GM18909 (cell line): ENCODE measurements around the gene GJA4.
"Not testable (repeated sequence)": the region's sequence is repeated elsewhere in the genome, so short reads cannot be mapped to it uniquely, and the experiment has no call there.

Experiments used
- ATAC-seq: cut with Tn5 transposase; IDR thresholded peaks from one replicate; pipeline ENCODE4 v1.9.1; 2021; ENCODE audit warnings: mild to moderate bottlenecking; ENCODE audit not compliant: unreplicated experiment, poor library complexity

The GJA4 gene

DNA sequence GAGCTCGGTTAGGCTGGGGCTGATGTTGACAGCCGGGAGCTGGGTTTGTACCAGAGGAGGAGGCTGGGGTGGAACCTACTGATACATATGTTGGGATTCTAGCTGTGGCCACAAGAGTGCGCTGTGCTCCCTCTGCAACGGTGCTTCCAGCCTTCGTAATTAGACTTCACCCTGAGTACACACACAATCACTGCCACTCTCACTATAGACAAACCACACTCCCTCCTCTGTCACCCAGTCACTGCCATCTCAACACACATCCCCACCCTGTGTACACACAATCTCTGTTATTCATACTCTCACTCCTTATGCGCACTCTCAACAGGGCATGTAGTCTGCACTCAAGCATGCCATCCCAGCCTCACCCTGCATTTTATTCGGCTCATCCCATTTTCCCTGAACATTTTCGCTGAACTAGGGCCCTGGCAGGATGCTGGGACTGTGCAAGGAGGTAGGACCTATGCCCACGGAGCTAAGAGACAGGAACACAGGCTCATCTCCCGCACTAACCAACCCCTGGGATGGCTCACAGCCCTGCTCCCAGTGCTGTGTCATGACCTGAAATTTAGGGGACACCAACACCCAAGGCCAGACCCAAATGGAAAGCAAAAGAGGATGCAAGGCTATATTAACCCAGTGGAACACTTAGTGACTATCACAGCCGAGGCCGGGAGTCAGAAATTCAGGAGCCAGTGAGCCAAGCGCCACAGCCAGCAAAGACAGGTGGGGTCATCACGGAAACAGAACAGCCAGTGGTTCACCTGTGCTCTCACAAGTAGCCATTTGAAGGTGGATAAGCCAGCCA, 6.1 kb upstream of the GJA4 start:
- no peak for ATAC-seq

DNA sequence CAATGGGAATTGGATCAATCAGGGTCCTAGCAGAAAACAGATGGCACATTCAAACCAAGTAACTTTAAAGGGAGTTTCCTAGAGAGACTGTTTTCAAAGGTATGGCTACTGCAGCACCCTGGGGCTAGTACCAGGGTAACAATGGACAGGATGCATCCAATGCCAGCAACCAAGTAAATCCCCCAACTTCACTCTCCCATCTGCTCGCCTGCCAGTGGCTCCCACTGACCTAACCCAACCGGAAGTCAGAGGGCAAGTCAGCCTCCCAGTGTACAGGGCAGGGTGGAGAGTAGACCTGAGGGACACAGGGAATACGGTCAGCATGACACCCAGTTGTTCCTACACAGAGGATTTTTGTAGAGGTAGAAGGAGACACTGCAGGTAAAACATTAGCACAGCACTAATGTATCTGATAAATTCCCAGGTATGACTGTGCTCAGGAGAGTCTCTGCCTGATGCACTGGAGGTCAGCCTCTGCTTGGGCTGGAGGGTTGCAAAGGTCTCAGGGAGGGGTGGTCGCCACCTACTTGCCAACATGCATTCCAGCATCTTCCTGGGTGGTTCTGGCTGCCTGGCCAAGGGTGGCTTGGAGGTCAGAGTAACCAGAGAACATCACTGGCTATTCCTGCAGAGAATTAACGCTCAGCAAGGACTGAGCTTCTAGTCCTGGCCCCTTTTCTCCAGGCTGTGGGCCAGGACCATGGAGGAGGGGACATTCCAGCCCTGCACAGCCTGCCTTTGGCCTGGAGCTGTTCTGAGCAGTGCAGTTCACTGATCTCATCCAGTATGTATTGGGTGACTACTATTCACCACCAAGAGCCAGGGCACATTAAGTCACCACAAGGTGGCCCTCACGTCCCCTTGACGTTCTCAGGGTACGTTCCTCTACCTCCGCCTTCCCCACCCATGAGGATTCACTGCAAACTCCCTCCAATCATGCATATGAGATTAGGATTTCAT, 5.1 kb upstream of the GJA4 start:
- ATAC-seq = no peak

DNA sequence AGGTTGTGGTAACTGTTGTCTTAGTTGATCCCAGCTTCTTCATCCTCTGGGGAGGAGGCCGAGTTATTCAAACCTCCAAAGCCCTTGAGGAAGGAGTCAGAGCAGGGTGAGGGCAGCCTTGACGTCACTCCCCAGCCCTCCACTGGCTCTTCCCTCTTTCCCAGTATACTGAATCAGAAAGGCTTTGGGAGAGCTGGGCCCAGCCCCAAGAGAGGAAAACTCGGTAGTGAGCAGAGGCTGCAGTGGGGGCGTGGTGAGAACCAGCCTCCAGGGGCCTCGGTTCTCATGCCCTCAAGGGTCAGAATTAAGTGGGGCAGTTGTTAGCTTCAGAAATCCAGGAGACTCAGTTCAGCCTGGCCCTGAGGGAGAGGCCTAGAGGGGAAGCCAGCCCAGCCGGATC, 1.8 kb upstream of the GJA4 start:
- ATAC-seq = no peak

DNA sequence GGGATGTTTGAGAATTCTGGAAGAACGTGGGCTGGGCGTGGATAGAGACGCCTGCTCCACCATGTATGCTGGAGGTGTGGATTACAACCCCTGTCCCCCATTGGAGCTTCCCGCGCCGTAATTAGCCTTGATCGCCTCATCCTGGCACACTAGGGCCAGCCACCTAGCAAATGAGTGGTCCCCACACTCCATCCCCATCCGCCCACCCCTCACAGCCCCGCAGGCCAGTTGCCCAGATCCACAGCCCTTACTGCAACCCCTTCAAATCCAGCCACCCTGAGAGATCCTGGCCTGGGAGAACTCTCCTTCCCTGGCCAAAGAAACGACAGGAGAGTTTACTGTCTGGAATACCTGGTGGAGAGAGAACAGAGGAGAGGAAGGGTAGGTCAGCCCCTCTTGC, 375 bp upstream of the GJA4 start:
- no peak for ATAC-seq

- no peak for ATAC-seq
These were observed 1.4 kb downstream of the GJA4 start for GRCh38 chr1:34794001-34794789.

- no peak for ATAC-seq
These were observed 2.0 kb downstream of the GJA4 start for GRCh38 chr1:34794790-34795180.

- no peak for ATAC-seq
These were observed 3.1 kb downstream of the GJA4 start for GRCh38 chr1:34795916-34796315.

DNA sequence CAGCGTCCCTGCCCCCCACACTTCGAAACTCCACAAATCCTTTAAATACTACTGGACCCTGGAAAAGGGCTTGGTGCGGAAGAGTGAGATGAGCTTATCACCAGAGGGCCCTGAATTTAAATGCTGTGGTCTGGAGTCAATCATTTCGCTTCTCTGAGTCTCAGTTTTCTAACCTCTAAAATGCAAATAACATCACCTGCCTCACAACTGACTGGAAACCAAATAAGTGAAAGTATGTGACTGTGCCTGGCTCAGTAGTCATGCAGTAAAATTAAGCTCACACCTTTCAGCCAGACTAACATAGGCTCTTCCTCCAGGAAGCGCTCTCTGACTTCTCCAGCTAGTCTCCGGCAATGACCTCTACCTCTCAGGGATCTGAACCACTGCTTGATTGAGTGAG, 4.2 kb downstream of the GJA4 start:
- no peak for ATAC-seq

GRCh38 chr1:34800214-34800613, 7.4 kb downstream of the GJA4 start:
- ATAC-seq = no peak

- ATAC-seq = no peak
These were observed 11.0 kb downstream of the GJA4 start for GRCh38 chr1:34803770-34804169.

DNA sequence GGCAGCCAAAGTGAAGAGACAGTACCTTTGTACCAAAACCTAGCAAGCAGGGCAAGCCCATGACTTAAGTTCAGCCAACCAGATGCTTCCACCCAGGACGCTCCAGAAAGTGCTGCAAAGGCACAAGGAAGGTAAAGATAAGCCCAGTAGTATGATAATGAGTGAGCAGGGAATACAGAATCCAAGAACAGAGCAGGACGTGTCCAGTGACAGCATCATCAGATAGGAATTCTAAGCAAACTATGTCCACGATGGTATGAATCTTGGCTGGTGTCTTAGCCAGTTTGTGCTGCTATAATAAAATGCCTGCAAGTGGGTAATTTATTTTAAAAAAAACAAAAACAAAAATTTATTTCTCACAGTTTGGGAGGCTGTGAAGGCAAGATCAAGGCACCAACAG, 13.6 kb downstream of the GJA4 start:
- ATAC-seq = no peak

GRCh38 chr1:34808051-34808810, 15.4 kb downstream of the GJA4 start:
- no peak for ATAC-seq

GRCh38 chr1:34810781-34811180, 18.0 kb downstream of the GJA4 start:
- not testable (repeated sequence) for ATAC-seq

DNA sequence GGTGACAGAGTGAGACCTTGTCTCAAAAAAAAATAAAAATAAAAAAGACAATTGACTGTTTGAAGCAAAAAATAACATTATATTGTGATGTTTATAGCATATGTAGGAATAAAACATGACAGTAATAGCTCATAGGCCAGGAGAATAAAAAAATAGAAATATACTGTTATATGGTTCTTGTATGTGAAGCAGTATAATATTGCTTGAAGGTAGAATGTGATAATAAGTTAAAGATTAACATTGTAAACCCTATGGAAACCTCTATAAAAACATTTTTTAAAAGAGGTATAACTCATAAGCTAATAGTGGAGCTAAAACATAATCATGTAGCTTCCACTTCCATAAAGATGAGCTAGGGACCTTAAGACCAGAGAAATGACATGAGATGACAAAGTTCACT, 23.5 kb downstream of the GJA4 start:
- ATAC-seq = no peak

- no peak for ATAC-seq
These were observed 24.0 kb downstream of the GJA4 start for GRCh38 chr1:34816778-34817177.

GRCh38 chr1:34818862-34819261, 26.1 kb downstream of the GJA4 start:
- ATAC-seq = not testable (repeated sequence)

DNA sequence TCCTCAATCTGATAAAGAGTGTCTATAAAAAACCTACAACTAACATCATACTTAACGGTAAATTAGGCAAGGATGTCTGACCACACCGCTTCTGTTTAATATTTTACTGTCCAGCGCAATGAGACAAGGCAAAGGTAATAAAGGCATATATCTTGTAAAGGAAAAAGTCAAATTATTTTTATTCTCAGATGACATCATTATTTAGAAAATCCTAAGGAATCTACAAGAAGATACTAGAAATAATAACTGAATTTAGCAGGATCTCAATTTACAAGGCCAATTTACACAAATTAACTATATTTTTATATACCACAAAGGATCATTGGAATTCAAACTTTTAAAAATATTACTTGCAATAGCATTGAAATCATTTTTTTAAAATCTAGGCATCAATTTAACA, 29.4 kb downstream of the GJA4 start:
- no peak for ATAC-seq

GRCh38 chr1:34824817-34825454, 32.1 kb downstream of the GJA4 start:
- ATAC-seq = no peak

GRCh38 chr1:34825455-34826091, 32.8 kb downstream of the GJA4 start:
- ATAC-seq = no peak
